ENCODE data around the gene FA2H.
"Not testable (repeated sequence)": the region's sequence is repeated elsewhere in the genome, so short reads cannot be mapped to it uniquely, and the experiment has no call there.

Gene FA2H

DNA sequence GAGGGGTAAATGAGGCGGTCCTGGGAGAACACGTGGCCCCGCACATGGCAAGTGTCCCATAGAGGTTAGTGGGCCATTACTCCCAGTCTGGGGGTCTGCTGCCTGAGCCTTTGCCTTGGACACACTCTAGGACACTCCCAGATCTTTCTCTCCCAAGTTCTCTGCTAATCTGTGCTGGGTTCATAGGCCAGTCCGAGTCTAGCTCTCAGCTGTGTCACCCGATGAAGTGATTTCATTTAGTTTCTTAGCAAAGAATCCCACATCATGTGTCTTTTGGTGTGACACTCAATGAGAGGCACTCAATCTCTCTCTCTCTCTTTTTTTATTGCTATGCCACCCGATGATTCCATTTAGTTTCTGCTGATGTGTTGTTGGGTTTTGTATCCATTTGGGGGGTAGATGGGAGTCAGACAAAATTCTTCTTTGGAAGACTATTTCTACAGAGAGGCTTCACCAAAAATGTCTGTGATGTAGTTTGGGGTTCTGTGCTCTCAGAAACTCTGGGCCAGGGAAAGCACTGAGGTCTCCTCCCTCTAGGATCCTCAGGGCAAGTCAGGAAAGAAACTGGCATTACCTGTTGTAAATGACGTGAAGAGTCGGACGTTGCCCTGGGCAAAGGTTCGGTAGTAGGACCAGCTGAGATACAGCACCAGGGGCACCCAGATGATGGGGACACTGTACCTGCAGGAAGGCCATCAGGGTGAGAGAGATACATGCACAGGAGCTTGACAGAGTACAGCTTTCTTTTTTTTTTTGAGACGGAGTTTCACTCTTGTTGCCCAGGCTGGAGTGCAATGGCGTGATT, 48.8 kb downstream of the FA2H start:
- TF ChIP-seq, protein P1, sequence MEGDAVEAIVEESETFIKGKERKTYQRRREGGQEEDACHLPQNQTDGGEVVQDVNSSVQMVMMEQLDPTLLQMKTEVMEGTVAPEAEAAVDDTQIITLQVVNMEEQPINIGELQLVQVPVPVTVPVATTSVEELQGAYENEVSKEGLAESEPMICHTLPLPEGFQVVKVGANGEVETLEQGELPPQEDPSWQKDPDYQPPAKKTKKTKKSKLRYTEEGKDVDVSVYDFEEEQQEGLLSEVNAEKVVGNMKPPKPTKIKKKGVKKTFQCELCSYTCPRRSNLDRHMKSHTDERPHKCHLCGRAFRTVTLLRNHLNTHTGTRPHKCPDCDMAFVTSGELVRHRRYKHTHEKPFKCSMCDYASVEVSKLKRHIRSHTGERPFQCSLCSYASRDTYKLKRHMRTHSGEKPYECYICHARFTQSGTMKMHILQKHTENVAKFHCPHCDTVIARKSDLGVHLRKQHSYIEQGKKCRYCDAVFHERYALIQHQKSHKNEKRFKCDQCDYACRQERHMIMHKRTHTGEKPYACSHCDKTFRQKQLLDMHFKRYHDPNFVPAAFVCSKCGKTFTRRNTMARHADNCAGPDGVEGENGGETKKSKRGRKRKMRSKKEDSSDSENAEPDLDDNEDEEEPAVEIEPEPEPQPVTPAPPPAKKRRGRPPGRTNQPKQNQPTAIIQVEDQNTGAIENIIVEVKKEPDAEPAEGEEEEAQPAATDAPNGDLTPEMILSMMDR (IDR thresholded peaks at IDR 0.05): no peak
- Histone ChIP-seq H3K9ac (no peak overlapping the region), H3K36me3 (ENCODE audit: control insufficient read depth, insufficient read depth, low read length) (no peaks in the 10 kb centered on the region), H3K4me2 (ENCODE audit: low read length) (no peak overlapping the region), H3K27me3 (ENCODE audit: control insufficient read depth, insufficient read depth, low read length) (no peaks in the 10 kb centered on the region), H2AFZ (no peak overlapping the region), H3K4me1 (no peaks in the 10 kb centered on the region), H3K9me3 (ENCODE audit: control insufficient read depth, low read length) (no peaks in the 10 kb centered on the region), H3K4me3 (ENCODE audit: low read depth, low read length) (no peak overlapping the region), H3K27ac (no peak overlapping the region), H3K79me2 (no peaks in the 10 kb centered on the region)

DNA sequence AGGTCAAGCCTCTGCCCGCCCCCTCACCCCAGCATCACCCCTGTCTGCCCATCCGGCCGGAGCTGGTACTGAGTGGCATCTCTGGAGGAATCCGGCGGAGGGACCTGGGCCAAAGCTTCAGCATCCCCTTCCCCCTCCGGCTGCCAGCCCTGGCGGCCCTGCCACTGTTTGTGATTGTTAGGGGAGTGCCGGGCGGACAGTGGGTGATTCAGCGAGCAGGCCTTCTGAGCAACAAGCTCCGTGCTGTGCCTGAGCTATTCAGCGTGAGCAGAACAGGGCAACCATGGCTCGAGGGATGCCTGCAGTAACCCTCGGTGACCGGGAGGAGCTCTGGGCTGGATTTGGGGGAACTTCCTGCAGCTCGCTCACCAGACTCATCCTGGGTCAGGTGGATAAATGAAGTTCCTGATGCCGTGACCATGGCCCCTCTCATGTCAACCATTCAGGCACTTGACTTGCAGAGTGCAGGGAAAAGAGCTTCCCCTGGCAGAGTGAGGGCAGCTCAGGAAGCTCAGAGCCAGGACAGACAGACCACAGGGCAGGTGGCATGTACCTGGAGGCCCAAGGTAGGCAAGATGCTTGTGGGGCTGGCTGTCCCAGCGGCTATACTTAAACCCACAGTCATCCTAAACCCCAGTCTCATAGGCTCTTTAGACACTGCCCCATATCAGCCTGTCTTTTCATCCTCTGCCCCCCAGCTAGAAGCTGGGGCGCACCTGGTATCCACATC, 49.6 kb downstream of the FA2H start:
- no peaks in the 10 kb centered on the region for H3K4me1 ChIP-seq
- no peak overlapping the region for H3K9ac ChIP-seq
- no peak overlapping the region for H3K27ac ChIP-seq
- H3K27me3 ChIP-seq (ENCODE audit: control insufficient read depth, insufficient read depth, low read length): no peaks in the 10 kb centered on the region
- H3K4me2 ChIP-seq (ENCODE audit: low read length): no peak overlapping the region
- no peak overlapping the region for H3K4me3 ChIP-seq (ENCODE audit: low read depth, low read length)
- H3K79me2 ChIP-seq: no peaks in the 10 kb centered on the region
- no peaks in the 10 kb centered on the region for H3K36me3 ChIP-seq (ENCODE audit: control insufficient read depth, insufficient read depth, low read length)
- TF ChIP-seq, protein P1 (IDR thresholded peaks at IDR 0.05): no peak
- no peak overlapping the region for H2AFZ ChIP-seq
- H3K9me3 ChIP-seq (ENCODE audit: control insufficient read depth, low read length): no peaks in the 10 kb centered on the region

DNA sequence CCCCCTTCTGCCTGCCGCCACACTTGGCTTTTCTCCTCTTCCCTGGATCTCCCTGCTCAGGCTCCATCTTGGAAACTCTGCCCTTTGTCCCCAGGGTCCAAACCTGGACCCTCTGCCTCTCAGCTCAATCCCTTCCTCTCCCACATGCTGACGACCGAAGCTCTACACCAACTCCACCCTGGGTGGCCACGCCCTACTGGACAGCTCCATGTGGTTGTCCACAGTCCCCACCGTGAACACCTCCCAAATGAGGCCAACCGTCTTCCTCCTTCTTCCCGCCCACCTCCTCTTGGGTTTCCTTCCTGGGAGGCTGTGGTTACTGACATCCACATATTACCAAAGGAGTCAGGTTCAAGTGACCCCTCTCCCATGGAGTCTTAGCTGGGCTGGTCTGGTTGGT, 51.4 kb downstream of the FA2H start:
- Histone ChIP-seq H3K4me3 (ENCODE audit: low read depth, low read length) (no peak overlapping the region), H3K9ac (no peak overlapping the region), H3K9me3 (ENCODE audit: control insufficient read depth, low read length) (no peaks in the 10 kb centered on the region)

DNA sequence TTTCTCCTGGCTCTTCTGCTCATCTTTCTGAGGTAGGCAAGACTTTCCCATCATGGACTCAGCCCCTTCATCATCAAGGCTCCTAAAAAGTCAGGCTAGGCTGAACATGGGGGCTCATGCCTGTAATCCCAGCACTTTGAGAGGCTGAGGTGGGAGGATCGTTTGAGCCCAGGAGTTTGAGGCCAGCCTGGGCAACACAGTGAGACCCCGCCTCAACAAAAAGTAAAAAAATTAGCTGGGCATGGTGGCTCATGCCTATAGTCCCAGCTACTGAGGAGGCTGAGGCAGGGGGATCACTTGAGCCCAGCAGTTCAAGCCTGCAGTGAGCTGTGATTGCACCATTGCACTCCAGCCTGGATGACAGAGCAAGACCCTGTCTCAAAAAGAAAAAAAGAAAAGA, 52.5 kb downstream of the FA2H start:
- not testable (repeated sequence) for H3K27me3 ChIP-seq (ENCODE audit: control insufficient read depth, insufficient read depth, low read length); H3K79me2 ChIP-seq; H3K9ac ChIP-seq; H3K9me3 ChIP-seq (ENCODE audit: control insufficient read depth, low read length); H3K4me2 ChIP-seq (ENCODE audit: low read length); H3K4me1 ChIP-seq; H3K4me3 ChIP-seq (ENCODE audit: low read depth, low read length); H3K36me3 ChIP-seq (ENCODE audit: control insufficient read depth, insufficient read depth, low read length); H3K27ac ChIP-seq; H2AFZ ChIP-seq

More for the DNA sequence above, 51.4 kb downstream of the FA2H start:
- H3K27me3 ChIP-seq (ENCODE audit: control insufficient read depth, insufficient read depth, low read length): no peaks in the 10 kb centered on the region
- no peaks in the 10 kb centered on the region for H3K4me1 ChIP-seq
- H3K79me2 ChIP-seq: no peaks in the 10 kb centered on the region
- H3K4me2 ChIP-seq (ENCODE audit: low read length): no peak overlapping the region
- no peak overlapping the region for H2AFZ ChIP-seq
- TF ChIP-seq, protein P1 (IDR thresholded peaks at IDR 0.05): no peak
- H3K36me3 ChIP-seq (ENCODE audit: control insufficient read depth, insufficient read depth, low read length): no peaks in the 10 kb centered on the region
- no peak overlapping the region for H3K27ac ChIP-seq

DNA sequence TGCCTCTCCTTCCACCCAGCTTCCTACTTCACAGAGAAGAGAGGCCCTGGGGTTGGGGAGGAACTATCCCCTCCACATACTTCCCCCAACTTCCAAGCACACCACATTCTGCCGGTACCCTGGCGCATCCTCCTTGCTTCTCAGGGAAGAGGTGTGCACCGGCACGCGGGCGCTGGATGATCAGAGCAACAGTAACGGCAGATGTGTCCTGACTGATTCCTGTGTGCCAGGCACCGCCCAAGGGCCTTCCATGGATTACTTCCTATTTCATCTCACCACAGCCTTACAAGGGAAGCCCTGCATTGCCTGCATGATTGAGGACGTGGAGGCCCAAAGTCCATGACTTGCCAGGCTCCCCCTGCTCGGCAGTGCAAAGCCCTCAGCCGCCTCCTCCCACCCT, 52.9 kb downstream of the FA2H start:
- H3K4me2 ChIP-seq (ENCODE audit: low read length): no peak overlapping the region
- no peak overlapping the region for H3K4me3 ChIP-seq (ENCODE audit: low read depth, low read length)
- H3K9me3 ChIP-seq (ENCODE audit: control insufficient read depth, low read length): no peaks in the 10 kb centered on the region
- TF ChIP-seq, protein P1 (IDR thresholded peaks at IDR 0.05): no peak
- no peaks in the 10 kb centered on the region for H3K79me2 ChIP-seq
- H3K4me1 ChIP-seq: no peaks in the 10 kb centered on the region
- no peak overlapping the region for H2AFZ ChIP-seq
- H3K9ac ChIP-seq: no peak overlapping the region
- no peaks in the 10 kb centered on the region for H3K36me3 ChIP-seq (ENCODE audit: control insufficient read depth, insufficient read depth, low read length)
- no peaks in the 10 kb centered on the region for H3K27me3 ChIP-seq (ENCODE audit: control insufficient read depth, insufficient read depth, low read length)
- H3K27ac ChIP-seq: no peak overlapping the region

Measured in parathyroid adenoma (tissue), 2 donors.